Frontal cortex (tissue), 1 donor: ENCODE measurements around the gene NRSN2. TPM values are rescaled to one million over a fixed set of nuclear protein-coding genes. Genes with fewer than 3 reads are reported as not detected.

Experiments
- total RNA-seq: library from RNA; depleted of rRNA; stranded (reverse); fragments of >200 nt; gene quantifications from one replicate; pipeline ENCODE4 v1.2.3, GENCODE V29; 2014

The NRSN2 gene
- total RNA-seq, 1 donor from 2014 or later, result 26.1 TPM

Other genes with a start within 250 kb of the NRSN2 start
- gene DEFB126, start 204.5 kb upstream of the NRSN2 start, total RNA-seq, result not detected
- gene DEFB127, start 189.7 kb upstream of the NRSN2 start, total RNA-seq, result not detected
- not detected for gene DEFB128, start 157.4 kb upstream of the NRSN2 start, total RNA-seq
- gene DEFB129, start 119.9 kb upstream of the NRSN2 start, total RNA-seq, result not detected
- not detected for gene DEFB132, start 89.4 kb upstream of the NRSN2 start, total RNA-seq
- gene C20orf96, start 56.4 kb upstream of the NRSN2 start, total RNA-seq, result 7.3 TPM
- gene ZCCHC3, start 49.5 kb upstream of the NRSN2 start, total RNA-seq, result 26.9 TPM
- gene SOX12, start 21.6 kb upstream of the NRSN2 start, total RNA-seq, result 7.7 TPM
- 12.6 TPM for gene TRIB3, start 33.6 kb downstream of the NRSN2 start, total RNA-seq
- 15.1 TPM for gene RBCK1, start 61.2 kb downstream of the NRSN2 start, total RNA-seq
- 12.6 TPM for gene TBC1D20, start 115.4 kb downstream of the NRSN2 start, total RNA-seq
- gene CSNK2A1, start 196.7 kb downstream of the NRSN2 start, total RNA-seq, result 179 TPM